Colonic mucosa (tissue), 4 donors: ENCODE data around the gene DNTTIP2. TPM values are rescaled to one million over a fixed set of nuclear protein-coding genes. Genes with fewer than 3 reads are reported as not detected.

Experiments used
- DNase-seq: peaks from one replicate; pipeline ENCODE4 v3.0.0-alpha.2; 2020
- H3K27ac ChIP-seq: fragments of 200-600 bp; one replicate; pipeline ENCODE4 v1.8.0; 2021
- H3K27me3 ChIP-seq: fragments of 200-600 bp; one replicate; pipeline ENCODE4 v1.8.0; 2021
- H3K36me3 ChIP-seq: fragments of 200-600 bp; one replicate; pipeline ENCODE4 v1.8.0; 2021
- H3K4me1 ChIP-seq: fragments of 200-600 bp; one replicate; pipeline ENCODE4 v1.8.0; 2021; ENCODE audit warnings: mild to moderate bottlenecking
- H3K4me3 ChIP-seq: fragments of 200-600 bp; one replicate; pipeline ENCODE4 v1.8.0; 2021
- H3K9ac ChIP-seq, 2 donors: one replicate each; pipeline ENCODE4 v1.7.0; 2013; ENCODE audit warnings: control low read depth in 2 of 2, low read depth in 2 of 2, low read length in 2 of 2
- H3K9me3 ChIP-seq: fragments of 200-600 bp; one replicate; pipeline ENCODE4 v1.8.0; 2021
- CTCF ChIP-seq: fragments of 200-600 bp; IDR thresholded peaks from one replicate; pipeline ENCODE4 v1.8.0; 2022; ENCODE audit warnings: antibody characterized with exemption, mild to moderate bottlenecking
- intact Hi-C: fragments of 100-400 bp; cut with DNase I; formaldehyde crosslinking; loops from one replicate; pipeline ENCODE4 v1.14.1; 2022
- microRNA-seq: library from miRNA; unstranded; fragments of <30 nt; microRNA quantifications from one replicate; pipeline ENCODE4, GENCODE V29; 2019
- total RNA-seq, 2 donors: library from RNA; stranded (reverse); fragmentation: NEBNext Ultra II Directional in 1 of 2; extraction: Animal tissue kit (Norgen Biotek cat#: 25700) in 1 of 2; gene quantifications; one replicate each; pipeline ENCODE4 v1.2.1, GENCODE V29; 2021
- donor health status: healthy.
- donor health status: DM: no; HTN: no; CAD: no.
- donor health status: DM: no; HTN: no; CAD: no.

DNTTIP2 gene
- total RNA-seq, 2 donors from 2014 or later: 36.1 to 36.4 TPM

- H3K9ac ChIP-seq: no peak overlapping the region
- intact Hi-C loops: no loop called here
- no peak for TF ChIP-seq CTCF
- no peaks in the 10 kb centered on the region for H3K27me3 ChIP-seq
- H3K4me3 ChIP-seq: no peak overlapping the region
- H3K9me3 ChIP-seq: no peaks in the 10 kb centered on the region
- H3K4me1 ChIP-seq: no peaks in the 10 kb centered on the region
- no peak for DNase-seq
- no peak overlapping the region for H3K27ac ChIP-seq
- H3K36me3 ChIP-seq: no peaks in the 10 kb centered on the region
Measured at GRCh38 chr1:93818570-93818959, 60.4 kb downstream of the DNTTIP2 start.

DNA sequence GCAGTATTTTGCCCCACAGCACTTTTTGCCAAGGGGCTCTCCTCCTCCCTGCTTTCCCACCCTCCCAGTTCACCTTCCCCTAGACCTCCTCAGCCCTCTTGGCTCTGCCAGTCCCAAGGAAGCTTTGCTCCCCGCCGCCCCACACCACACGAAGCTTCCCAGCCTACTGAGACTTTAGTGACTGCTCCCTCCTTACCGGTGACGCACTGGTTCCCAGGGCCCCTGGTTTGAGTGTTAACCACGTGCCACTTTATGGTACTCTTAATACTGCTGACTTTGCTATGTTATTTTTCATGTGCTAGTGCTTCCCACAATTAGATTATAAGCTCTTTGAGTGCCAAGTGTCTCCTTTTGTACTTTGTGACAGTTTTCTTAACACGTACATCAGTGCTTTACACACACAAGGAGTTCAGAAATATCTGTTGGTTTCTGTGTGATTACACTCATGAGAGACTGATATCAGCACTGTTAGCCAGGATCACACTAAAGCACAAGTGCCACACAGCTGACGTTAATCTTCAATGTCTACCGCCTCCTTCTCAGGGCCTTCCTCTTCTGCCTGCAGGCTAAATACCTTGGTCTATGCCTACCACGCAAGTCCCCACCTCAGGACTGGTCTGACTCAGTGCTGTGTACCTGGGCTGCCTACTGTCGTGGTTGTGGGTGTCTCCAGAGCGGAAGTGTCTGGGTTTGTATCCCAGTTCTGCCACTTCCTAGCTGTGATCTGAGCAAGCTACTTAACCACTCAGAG is 61.0 kb downstream of the DNTTIP2 start:
- no peaks in the 10 kb centered on the region for H3K9me3 ChIP-seq
- no peak for TF ChIP-seq CTCF
- no peaks in the 10 kb centered on the region for H3K4me1 ChIP-seq
- no peak for DNase-seq
- no peak overlapping the region for H3K27ac ChIP-seq
- no peaks in the 10 kb centered on the region for H3K27me3 ChIP-seq
- H3K36me3 ChIP-seq: no peaks in the 10 kb centered on the region
- intact Hi-C loops: no loop called here
- no peak overlapping the region for H3K4me3 ChIP-seq
- no peak overlapping the region for H3K9ac ChIP-seq

DNA sequence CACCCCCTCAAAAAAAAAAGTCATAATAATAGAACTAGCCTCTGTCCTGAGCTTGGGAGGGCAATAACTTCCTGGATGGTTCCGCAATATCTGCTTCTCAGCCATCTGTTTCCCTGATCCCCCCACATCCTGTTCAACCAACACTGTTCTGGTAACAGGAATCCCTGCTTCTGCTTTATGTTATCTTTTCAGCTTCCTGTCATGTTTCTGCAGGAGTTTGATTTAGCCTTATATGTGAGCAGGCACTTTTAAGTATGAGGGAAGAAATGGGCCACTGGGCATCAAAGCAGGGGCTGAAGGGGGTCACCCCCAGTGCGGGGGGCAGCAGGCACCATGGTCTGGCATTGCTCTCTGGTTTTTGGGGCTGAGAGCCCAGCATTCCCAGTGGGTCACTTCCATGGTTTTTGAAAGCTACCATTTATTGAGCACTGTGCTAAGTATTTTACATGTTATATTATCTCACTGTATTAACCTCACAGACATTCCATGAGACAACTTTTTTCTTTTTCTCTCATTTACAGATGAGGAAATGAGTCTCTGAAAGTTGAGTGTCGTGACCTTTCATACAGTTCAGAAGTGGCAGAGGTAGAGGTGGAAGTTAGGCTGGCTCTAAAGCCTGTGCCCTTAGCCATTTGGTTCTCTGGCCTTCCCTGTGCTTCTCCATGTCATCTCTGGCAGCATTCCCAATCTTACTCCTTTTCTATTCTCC is 61.9 kb downstream of the DNTTIP2 start:
- TF ChIP-seq CTCF: no peak
- Histone ChIP-seq H3K36me3 (no peaks in the 10 kb centered on the region), H3K9ac (no peak overlapping the region), H3K4me3 (no peak overlapping the region), H3K4me1 (no peaks in the 10 kb centered on the region), H3K27ac (no peak overlapping the region), H3K9me3 (no peaks in the 10 kb centered on the region), H3K27me3 (no peaks in the 10 kb centered on the region)
- no peak for DNase-seq
- intact Hi-C loops: no loop called here

Small RNA genes lying within 50 kb of the gene (microRNA-seq; reads per million reads assigned to microRNA genes)
- 14.9 reads per million, percentile 24 among the genes with 10 or more reads in this experiment for gene MIR760

Other genes starting within 250 kb of the DNTTIP2 start
- 10 to 100 TPM; 45.2 to 47.7 TPM for gene BCAR3, start 197.4 kb downstream of the DNTTIP2 start, total RNA-seq
- gene GCLM, start 30.2 kb upstream of the DNTTIP2 start, total RNA-seq: 10 to 100 TPM; 17.7 to 19.4 TPM
- under 1 TPM; 0.02 to 0.27 TPM for gene ABCA4, start 241.9 kb upstream of the DNTTIP2 start, total RNA-seq